ENCODE data around the gene SEMA4A.

Gene SEMA4A

GRCh38 chr1:156146020-156146768, 7.2 kb upstream of the SEMA4A start:
- Histone ChIP-seq H3K4me3 (ENCODE audit: low read depth, low read length) (peak overlapping the region; percentile 36), H3K27me3 (ENCODE audit: control insufficient read depth, insufficient read depth, low read length) (no peaks in the 10 kb centered on the region), H3K9ac (ENCODE audit: low read depth, low read length) (peak overlapping the region; percentile 39), H3K36me3 (ENCODE audit: control insufficient read depth, insufficient read depth, low read length) (no peaks in the 10 kb centered on the region), H3K9me3 (ENCODE audit: control insufficient read depth, insufficient read depth, low read length) (no peaks in the 10 kb centered on the region), H3K4me1 (ENCODE audit: control insufficient read depth, insufficient read depth, low read length) (peaks cover 28% of the 10 kb centered on the region)

DNA sequence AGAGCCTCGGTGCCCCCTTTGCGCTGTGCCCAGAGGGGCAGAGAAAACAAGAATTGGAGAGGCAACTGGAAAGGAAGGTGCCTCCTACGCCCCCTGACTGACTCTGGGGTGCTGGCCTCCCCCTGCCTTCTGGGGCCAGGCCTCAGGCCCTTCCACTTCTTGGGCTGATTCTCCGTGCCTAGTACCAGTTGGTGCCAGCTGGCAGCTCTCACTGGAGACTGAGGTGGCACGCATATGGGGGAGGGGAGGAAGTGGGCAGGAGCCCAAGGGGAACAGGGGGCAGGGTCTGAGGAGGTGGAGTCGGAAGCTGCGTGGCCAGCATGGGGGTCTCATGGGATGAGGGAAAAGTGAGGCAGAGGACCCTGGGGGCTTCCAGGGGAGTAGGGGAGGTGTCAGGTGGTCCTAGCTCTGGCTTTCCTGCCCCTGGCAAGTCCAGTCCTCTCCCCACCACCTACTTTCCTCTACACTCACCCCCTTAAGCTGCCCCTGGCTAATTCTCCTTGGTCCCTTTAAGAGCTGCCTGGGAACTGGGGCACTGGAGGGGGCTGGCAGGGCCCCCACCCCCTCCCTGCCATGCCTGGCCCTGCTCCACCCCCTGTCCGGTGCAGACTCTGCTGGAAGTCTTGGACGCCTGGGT, 6.5 kb upstream of the SEMA4A start:
- Histone ChIP-seq H3K9ac (ENCODE audit: low read depth, low read length) (peak overlapping the region; percentile 41), H3K4me3 (ENCODE audit: low read depth, low read length) (no peak overlapping the region), H3K27me3 (ENCODE audit: control insufficient read depth, insufficient read depth, low read length) (no peaks in the 10 kb centered on the region), H3K9me3 (ENCODE audit: control insufficient read depth, insufficient read depth, low read length) (no peaks in the 10 kb centered on the region), H3K4me1 (ENCODE audit: control insufficient read depth, insufficient read depth, low read length) (peaks cover 28% of the 10 kb centered on the region), H3K36me3 (ENCODE audit: control insufficient read depth, insufficient read depth, low read length) (no peaks in the 10 kb centered on the region)

DNA sequence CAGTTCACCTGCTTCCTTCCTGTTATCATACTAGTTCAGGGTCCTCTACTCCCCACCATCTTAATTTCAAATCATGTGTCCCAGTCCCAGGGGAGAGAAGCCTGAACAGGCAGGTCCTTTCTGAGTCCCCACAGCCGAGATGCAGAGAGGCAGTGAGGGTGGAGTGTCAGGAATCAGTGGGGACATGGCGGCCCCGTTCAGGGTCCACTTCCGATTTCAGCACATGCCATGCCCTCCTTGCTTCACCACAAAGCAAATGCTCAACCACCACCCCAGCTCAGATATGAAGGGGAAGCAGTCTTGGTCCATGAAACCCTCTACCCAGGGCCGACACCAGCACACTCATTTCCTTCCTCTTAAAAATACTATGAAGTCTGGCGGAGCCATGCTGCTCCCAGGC, 5.2 kb upstream of the SEMA4A start:
- Histone ChIP-seq H3K36me3 (ENCODE audit: control insufficient read depth, insufficient read depth, low read length) (no peaks in the 10 kb centered on the region), H3K9ac (ENCODE audit: low read depth, low read length) (no peak overlapping the region), H3K4me1 (ENCODE audit: control insufficient read depth, insufficient read depth, low read length) (peaks cover 31% of the 10 kb centered on the region), H3K9me3 (ENCODE audit: control insufficient read depth, insufficient read depth, low read length) (no peaks in the 10 kb centered on the region), H3K4me3 (ENCODE audit: low read depth, low read length) (no peak overlapping the region), H3K27me3 (ENCODE audit: control insufficient read depth, insufficient read depth, low read length) (no peaks in the 10 kb centered on the region)

GRCh38 chr1:156149374-156150332, 3.7 kb upstream of the SEMA4A start:
- Histone ChIP-seq H3K36me3 (ENCODE audit: control insufficient read depth, insufficient read depth, low read length) (peaks cover 2% of the 10 kb centered on the region), H3K9me3 (ENCODE audit: control insufficient read depth, insufficient read depth, low read length) (no peaks in the 10 kb centered on the region), H3K4me1 (ENCODE audit: control insufficient read depth, insufficient read depth, low read length) (peaks cover 31% of the 10 kb centered on the region), H3K27me3 (ENCODE audit: control insufficient read depth, insufficient read depth, low read length) (no peaks in the 10 kb centered on the region), H3K9ac (ENCODE audit: low read depth, low read length) (no peak overlapping the region), H3K4me3 (ENCODE audit: low read depth, low read length) (peak overlapping the region; percentile 58)

- peaks cover 2% of the 10 kb centered on the region for H3K36me3 ChIP-seq (ENCODE audit: control insufficient read depth, insufficient read depth, low read length)
- no peaks in the 10 kb centered on the region for H3K9me3 ChIP-seq (ENCODE audit: control insufficient read depth, insufficient read depth, low read length)
- H3K4me1 ChIP-seq (ENCODE audit: control insufficient read depth, insufficient read depth, low read length): peaks cover 31% of the 10 kb centered on the region
- peak overlapping the region; percentile 58 for H3K4me3 ChIP-seq (ENCODE audit: low read depth, low read length)
- H3K9ac ChIP-seq (ENCODE audit: low read depth, low read length): no peak overlapping the region
- no peaks in the 10 kb centered on the region for H3K27me3 ChIP-seq (ENCODE audit: control insufficient read depth, insufficient read depth, low read length)
These were observed 2.9 kb upstream of the SEMA4A start for GRCh38 chr1:156150333-156151011.

DNA sequence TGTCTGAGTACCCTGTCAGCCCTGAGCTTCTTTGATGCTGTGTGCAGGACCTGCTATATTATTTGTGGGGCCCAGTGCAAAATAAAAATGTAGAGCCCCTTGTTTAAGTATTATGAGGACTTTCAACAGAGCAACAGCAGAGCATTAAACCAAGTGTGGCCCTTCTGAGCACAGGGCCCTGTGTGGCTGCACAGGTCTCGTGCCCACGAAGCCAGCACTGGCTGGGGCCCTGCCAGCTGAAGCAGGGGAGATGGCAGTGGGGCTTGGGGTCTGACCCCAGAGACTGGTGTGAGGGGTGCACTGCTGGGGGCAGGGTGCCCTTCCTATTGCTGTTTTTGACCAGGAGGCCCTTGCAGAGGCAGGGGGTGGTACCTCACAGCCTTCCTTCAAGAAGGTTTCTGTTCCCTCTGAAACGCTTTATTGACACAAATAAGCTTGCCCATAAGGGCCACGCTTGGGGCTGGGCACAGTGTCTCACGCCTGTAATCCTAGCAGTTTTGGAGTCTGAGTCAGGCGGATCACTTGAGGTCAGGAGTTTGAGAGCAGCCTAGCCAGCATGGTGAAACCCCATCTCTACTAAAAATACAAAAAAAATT, 2.2 kb upstream of the SEMA4A start:
- H3K36me3 ChIP-seq (ENCODE audit: control insufficient read depth, insufficient read depth, low read length): peaks cover 2% of the 10 kb centered on the region
- peaks cover 26% of the 10 kb centered on the region for H3K4me1 ChIP-seq (ENCODE audit: control insufficient read depth, insufficient read depth, low read length)
- H3K27me3 ChIP-seq (ENCODE audit: control insufficient read depth, insufficient read depth, low read length): no peaks in the 10 kb centered on the region
- no peaks in the 10 kb centered on the region for H3K9me3 ChIP-seq (ENCODE audit: control insufficient read depth, insufficient read depth, low read length)
- H3K9ac ChIP-seq (ENCODE audit: low read depth, low read length): no peak overlapping the region
- H3K4me3 ChIP-seq (ENCODE audit: low read depth, low read length): peak overlapping the region; percentile 58

DNA sequence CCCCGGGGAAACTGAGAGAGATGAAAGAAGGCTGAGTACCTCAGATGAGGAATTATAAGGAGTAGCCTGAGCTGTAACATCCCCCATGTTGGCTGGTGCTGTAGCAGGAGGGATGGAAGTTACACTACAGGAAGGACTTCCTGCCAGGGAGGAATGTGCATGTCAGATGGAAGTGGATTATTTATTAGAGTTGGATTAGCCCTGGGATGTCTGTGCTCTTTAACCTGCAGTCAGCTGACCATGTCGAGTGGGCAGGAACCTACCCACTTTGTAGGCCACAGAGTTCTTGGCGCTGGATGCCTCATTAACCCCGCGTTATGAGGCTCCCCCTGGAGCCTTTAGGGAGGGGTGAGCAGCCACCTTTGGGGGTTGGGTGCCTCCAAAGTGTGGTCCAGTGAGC, 757 bp upstream of the SEMA4A start:
- H3K9me3 ChIP-seq (ENCODE audit: control insufficient read depth, insufficient read depth, low read length): no peaks in the 10 kb centered on the region
- H3K4me3 ChIP-seq (ENCODE audit: low read depth, low read length): no peak overlapping the region
- peaks cover 2% of the 10 kb centered on the region for H3K36me3 ChIP-seq (ENCODE audit: control insufficient read depth, insufficient read depth, low read length)
- no peak overlapping the region for H3K9ac ChIP-seq (ENCODE audit: low read depth, low read length)
- no peaks in the 10 kb centered on the region for H3K27me3 ChIP-seq (ENCODE audit: control insufficient read depth, insufficient read depth, low read length)
- H3K4me1 ChIP-seq (ENCODE audit: control insufficient read depth, insufficient read depth, low read length): peaks cover 18% of the 10 kb centered on the region

- no peaks in the 10 kb centered on the region for H3K27me3 ChIP-seq (ENCODE audit: control insufficient read depth, insufficient read depth, low read length)
- no peak overlapping the region for H3K4me3 ChIP-seq (ENCODE audit: low read depth, low read length)
- no peaks in the 10 kb centered on the region for H3K9me3 ChIP-seq (ENCODE audit: control insufficient read depth, insufficient read depth, low read length)
- H3K36me3 ChIP-seq (ENCODE audit: control insufficient read depth, insufficient read depth, low read length): peaks cover 2% of the 10 kb centered on the region
- peaks cover 15% of the 10 kb centered on the region for H3K4me1 ChIP-seq (ENCODE audit: control insufficient read depth, insufficient read depth, low read length)
- no peak overlapping the region for H3K9ac ChIP-seq (ENCODE audit: low read depth, low read length)
These were observed 948 bp downstream of the SEMA4A start for GRCh38 chr1:156154317-156154749.

GRCh38 chr1:156155756-156156510, 2.5 kb downstream of the SEMA4A start:
- H3K4me3 ChIP-seq (ENCODE audit: low read depth, low read length): no peak overlapping the region
- no peaks in the 10 kb centered on the region for H3K9me3 ChIP-seq (ENCODE audit: control insufficient read depth, insufficient read depth, low read length)
- no peak overlapping the region for H3K9ac ChIP-seq (ENCODE audit: low read depth, low read length)
- peaks cover 7% of the 10 kb centered on the region for H3K4me1 ChIP-seq (ENCODE audit: control insufficient read depth, insufficient read depth, low read length)
- peaks cover 2% of the 10 kb centered on the region for H3K36me3 ChIP-seq (ENCODE audit: control insufficient read depth, insufficient read depth, low read length)
- H3K27me3 ChIP-seq (ENCODE audit: control insufficient read depth, insufficient read depth, low read length): no peaks in the 10 kb centered on the region

- Histone ChIP-seq H3K9me3 (ENCODE audit: control insufficient read depth, insufficient read depth, low read length) (no peaks in the 10 kb centered on the region), H3K9ac (ENCODE audit: low read depth, low read length) (no peak overlapping the region), H3K4me1 (ENCODE audit: control insufficient read depth, insufficient read depth, low read length) (peaks cover 3% of the 10 kb centered on the region), H3K36me3 (ENCODE audit: control insufficient read depth, insufficient read depth, low read length) (peaks cover 2% of the 10 kb centered on the region), H3K27me3 (ENCODE audit: control insufficient read depth, insufficient read depth, low read length) (no peaks in the 10 kb centered on the region), H3K4me3 (ENCODE audit: low read depth, low read length) (no peak overlapping the region)
These were observed 4.1 kb downstream of the SEMA4A start for GRCh38 chr1:156157506-156157905.

Measured in iPS-15b (cell line).